ENCODE results near the gene GLI3. TPM values are rescaled to one million over a fixed set of nuclear protein-coding genes. Genes with fewer than 3 reads are reported as not detected.

The GLI3 gene
- total and polyA plus RNA-seq, 10 of the 15 experiments (the other 5 are each of a cell fraction or from before 2014, with no cell fraction given) = 0.01 TPM; not detected in 8

DNA sequence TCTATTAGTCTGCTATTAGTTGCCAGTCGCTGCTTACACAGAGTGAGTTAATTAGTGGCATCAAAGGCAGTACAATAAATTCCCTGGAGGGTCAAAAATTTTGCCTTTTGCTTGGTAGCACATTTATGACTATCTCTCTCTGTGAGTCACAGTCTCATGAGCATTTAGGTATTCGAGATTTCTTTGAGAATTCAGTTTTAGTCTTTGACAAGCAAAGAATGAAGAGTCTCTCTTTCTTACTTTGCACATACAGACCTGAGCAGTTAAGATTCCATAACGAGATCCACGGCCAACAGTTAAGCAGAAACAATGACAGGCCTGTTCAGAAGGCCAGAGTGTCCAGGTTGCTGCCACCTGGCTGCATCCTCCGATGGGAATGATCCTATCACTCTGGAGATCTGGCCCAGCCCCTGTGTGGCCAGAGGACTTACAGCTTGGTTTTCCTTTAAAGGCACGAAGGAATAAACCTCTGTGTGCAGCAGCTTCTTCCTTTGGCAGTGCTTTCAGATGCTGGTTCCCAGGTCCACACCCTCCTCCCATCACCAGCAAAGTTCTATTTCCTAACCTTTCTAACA lies 80.6 kb downstream of the GLI3 start (continued):
- TF ChIP-seq, protein P1, sequence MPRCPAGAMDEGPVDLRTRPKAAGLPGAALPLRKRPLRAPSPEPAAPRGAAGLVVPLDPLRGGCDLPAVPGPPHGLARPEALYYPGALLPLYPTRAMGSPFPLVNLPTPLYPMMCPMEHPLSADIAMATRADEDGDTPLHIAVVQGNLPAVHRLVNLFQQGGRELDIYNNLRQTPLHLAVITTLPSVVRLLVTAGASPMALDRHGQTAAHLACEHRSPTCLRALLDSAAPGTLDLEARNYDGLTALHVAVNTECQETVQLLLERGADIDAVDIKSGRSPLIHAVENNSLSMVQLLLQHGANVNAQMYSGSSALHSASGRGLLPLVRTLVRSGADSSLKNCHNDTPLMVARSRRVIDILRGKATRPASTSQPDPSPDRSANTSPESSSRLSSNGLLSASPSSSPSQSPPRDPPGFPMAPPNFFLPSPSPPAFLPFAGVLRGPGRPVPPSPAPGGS (IDR thresholded peaks at IDR 0.05; ENCODE audit: borderline replicate concordance, insufficient read depth, low read depth, low read length, poor library complexity, severe bottlenecking) = no peak
- no peak for TF ChIP-seq MYC (IDR thresholded peaks at IDR 0.05; ENCODE audit: insufficient read depth, insufficient read length, insufficient replicate concordance, low read length, severe bottlenecking)
- TF ChIP-seq EED (IDR thresholded peaks at IDR 0.05; ENCODE audit: low read depth) = no peak
- no peak for TF ChIP-seq CHD2 (IDR thresholded peaks at IDR 0.05; ENCODE audit: borderline replicate concordance, low read depth, low read length)
- TF ChIP-seq BCL11A (IDR thresholded peaks at IDR 0.05; ENCODE audit: low read depth, low read length) = no peak
- no peak for TF ChIP-seq EZH2 (IDR thresholded peaks at IDR 0.05; ENCODE audit: borderline replicate concordance, control insufficient read depth, low read depth, low read length)

DNA sequence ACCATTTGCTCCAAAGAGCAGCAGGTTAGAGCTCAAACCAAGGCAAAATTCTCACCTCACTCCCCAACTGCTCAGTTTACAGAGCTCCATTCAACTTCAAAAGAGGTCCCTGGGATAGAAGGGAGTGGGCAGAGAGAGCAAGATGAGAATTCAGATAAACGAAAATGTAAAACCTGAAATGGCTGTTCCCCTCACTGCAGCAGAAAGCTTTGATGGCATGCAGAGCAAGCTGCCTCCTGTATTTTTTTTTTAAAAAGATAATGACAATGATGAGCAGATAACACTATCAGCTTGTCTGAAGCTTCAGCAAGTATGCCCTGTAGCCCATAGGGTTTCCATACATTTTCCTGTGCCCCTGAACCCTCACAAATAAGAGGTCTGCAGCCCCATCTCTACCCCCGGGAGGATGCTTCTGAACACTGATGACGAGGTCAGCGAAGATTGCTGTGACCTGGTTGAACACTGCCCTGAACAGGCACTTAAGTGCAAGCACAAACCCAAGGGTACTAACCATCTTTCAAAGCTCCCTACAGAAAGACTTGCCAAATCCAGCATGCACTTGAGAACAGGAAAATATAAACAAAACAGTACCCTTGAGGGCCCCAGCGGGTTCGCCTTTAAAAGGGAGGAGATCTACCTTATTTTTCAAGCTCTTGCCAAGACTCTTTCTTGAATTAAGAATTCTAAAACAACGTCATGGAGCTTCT lies 81.3 kb downstream of the GLI3 start:
- FAIRE-seq = no peak
- WGBS (ENCODE audit: insufficient coverage, insufficient replicate concordance, low lambda C conversion rate, missing lambda C conversion rate) = 5% methylated on average over 7 of the region's 7 CpGs
- DNase-seq (ENCODE audit: low read depth, low spot score) = no peak
- Histone ChIP-seq H3K36me3 (ENCODE audit: control insufficient read depth in 2 of 2, insufficient read depth in 2 of 2, low read length in 1 of 2) (no peaks in the 10 kb centered on the region), H4K20me1 (ENCODE audit: control insufficient read depth, insufficient read depth) (no peaks in the 10 kb centered on the region), H3K4me2 (ENCODE audit: control insufficient read depth, insufficient read depth) (no peak overlapping the region), H3K4me1 (ENCODE audit: control insufficient read depth, insufficient read depth, low read length) (no peaks in the 10 kb centered on the region), H3K4me3 (no peak overlapping the region), H2AFZ (ENCODE audit: control insufficient read depth, low read depth, low read length) (no peak overlapping the region), H3K27ac (ENCODE audit: control insufficient read depth, insufficient read depth) (no peak overlapping the region), H3K79me2 (ENCODE audit: control insufficient read depth, insufficient read depth, low read length) (no peaks in the 10 kb centered on the region), H3K9me3 (replicated peaks; ENCODE audit: control insufficient read depth, insufficient read depth, low read length) (no peaks in the 10 kb centered on the region), H3K9ac (ENCODE audit: control insufficient read depth, insufficient read depth, low read length) (no peak overlapping the region), H3K27me3 (replicated peaks in 1 of 2; ENCODE audit: control insufficient read depth in 2 of 2, insufficient read depth in 2 of 2, low read length in 1 of 2) (no peaks in the 10 kb centered on the region)
- BruUV-seq (replicated peaks) = no TSS peak
- intact Hi-C loops (cut with micrococcal nuclease; ENCODE audit: unreplicated experiment) = no loop called here
- SMC1A ChIA-PET (ENCODE audit: uncharacterized antibody, unreplicated experiment) = interaction anchor here (0.6 kb wide), 1 partner anchor 35 kb away, joined by 3 read pairs; no protein-coding TSS in a partner anchor
- in situ Hi-C loops (cut with MboI) = no loop called here
- POLR2A ChIA-PET = no interaction called here
- no peak for ATAC-seq
- CTCF ChIA-PET = no interaction called here
- RAD21 ChIA-PET (ENCODE audit: unreplicated experiment) = no interaction called here
- no peak for TF ChIP-seq CBX5 (IDR thresholded peaks at IDR 0.05; ENCODE audit: low read depth)
- TF ChIP-seq, protein P2, sequence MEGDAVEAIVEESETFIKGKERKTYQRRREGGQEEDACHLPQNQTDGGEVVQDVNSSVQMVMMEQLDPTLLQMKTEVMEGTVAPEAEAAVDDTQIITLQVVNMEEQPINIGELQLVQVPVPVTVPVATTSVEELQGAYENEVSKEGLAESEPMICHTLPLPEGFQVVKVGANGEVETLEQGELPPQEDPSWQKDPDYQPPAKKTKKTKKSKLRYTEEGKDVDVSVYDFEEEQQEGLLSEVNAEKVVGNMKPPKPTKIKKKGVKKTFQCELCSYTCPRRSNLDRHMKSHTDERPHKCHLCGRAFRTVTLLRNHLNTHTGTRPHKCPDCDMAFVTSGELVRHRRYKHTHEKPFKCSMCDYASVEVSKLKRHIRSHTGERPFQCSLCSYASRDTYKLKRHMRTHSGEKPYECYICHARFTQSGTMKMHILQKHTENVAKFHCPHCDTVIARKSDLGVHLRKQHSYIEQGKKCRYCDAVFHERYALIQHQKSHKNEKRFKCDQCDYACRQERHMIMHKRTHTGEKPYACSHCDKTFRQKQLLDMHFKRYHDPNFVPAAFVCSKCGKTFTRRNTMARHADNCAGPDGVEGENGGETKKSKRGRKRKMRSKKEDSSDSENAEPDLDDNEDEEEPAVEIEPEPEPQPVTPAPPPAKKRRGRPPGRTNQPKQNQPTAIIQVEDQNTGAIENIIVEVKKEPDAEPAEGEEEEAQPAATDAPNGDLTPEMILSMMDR (IDR thresholded peaks at IDR 0.05 in 2 of 3, conservative IDR thresholded peaks at IDR 0.05 in 1 of 3; ENCODE audit: control insufficient read depth in 2 of 3, extremely low read depth in 1 of 3, insufficient read depth in 1 of 3, low read depth in 3 of 3, low read length in 3 of 3) = no peak
- TF ChIP-seq TCF12 (IDR thresholded peaks at IDR 0.05; ENCODE audit: low read depth, low read length) = no peak
- TF ChIP-seq BHLHE40 (IDR thresholded peaks at IDR 0.05; ENCODE audit: borderline replicate concordance in 1 of 2, low read depth in 2 of 2, low read length in 1 of 2) = no peak
- TF ChIP-seq ZNF274 (IDR thresholded peaks at IDR 0.05; ENCODE audit: insufficient read depth, insufficient read length) = no peak
- TF ChIP-seq TCF7 (IDR thresholded peaks at IDR 0.05; ENCODE audit: borderline replicate concordance) = no peak
- no peak for TF ChIP-seq NR2C2 (IDR thresholded peaks at IDR 0.05; ENCODE audit: borderline replicate concordance, control insufficient read depth, insufficient read length, low read depth)
- no peak for TF ChIP-seq IKZF1 (conservative IDR thresholded peaks at IDR 0.05)
- TF ChIP-seq EZH2 (IDR thresholded peaks at IDR 0.05; ENCODE audit: borderline replicate concordance, control insufficient read depth, low read depth, low read length) = no peak
- TF ChIP-seq MEF2B (IDR thresholded peaks at IDR 0.05; ENCODE audit: partially characterized antibody, poor library complexity, severe bottlenecking) = no peak
- TF ChIP-seq, protein P3, sequence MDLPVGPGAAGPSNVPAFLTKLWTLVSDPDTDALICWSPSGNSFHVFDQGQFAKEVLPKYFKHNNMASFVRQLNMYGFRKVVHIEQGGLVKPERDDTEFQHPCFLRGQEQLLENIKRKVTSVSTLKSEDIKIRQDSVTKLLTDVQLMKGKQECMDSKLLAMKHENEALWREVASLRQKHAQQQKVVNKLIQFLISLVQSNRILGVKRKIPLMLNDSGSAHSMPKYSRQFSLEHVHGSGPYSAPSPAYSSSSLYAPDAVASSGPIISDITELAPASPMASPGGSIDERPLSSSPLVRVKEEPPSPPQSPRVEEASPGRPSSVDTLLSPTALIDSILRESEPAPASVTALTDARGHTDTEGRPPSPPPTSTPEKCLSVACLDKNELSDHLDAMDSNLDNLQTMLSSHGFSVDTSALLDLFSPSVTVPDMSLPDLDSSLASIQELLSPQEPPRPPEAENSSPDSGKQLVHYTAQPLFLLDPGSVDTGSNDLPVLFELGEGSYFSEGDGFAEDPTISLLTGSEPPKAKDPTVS (IDR thresholded peaks at IDR 0.05; ENCODE audit: low read depth, low read length) = no peak
- no peak for TF ChIP-seq SMARCA5 (IDR thresholded peaks at IDR 0.05)

Data from GM12878 (cell line).